ENCODE results near the gene SERP2. TPM values are rescaled to one million over a fixed set of nuclear protein-coding genes. Genes with fewer than 3 reads are reported as not detected.
A peak's percentile ranks its signal among the peaks of the same experiment; 100 is the strongest.

SERP2 gene
- total and polyA plus RNA-seq, 10 donors: 0.38 to 3.7 (median 1.1) TPM; not detected in 3

- H3K4me1 ChIP-seq: peaks cover 4 to 28% (median 18%) of the 10 kb centered on the region in 6 donors
- H3K4me3 ChIP-seq: no peak overlapping the region
- H3K27ac ChIP-seq: no peak overlapping the region
- WGBS, 5 donors: 83 to 90% (median 88%) methylated on average over 3 to 4 of the region's 4 CpGs
- H3K27me3 ChIP-seq (replicated peaks in 1 of 7): peaks cover 0 to 9% (median 0%) of the 10 kb centered on the region in 7 donors
- peaks cover 0 to 21% (median 5%) of the 10 kb centered on the region in 6 donors for H3K36me3 ChIP-seq
- H3K9me3 ChIP-seq: no peaks in the 10 kb centered on the region
- no peak for TF ChIP-seq POLR2AphosphoS5 (IDR thresholded peaks at IDR 0.05)
- TF ChIP-seq POLR2A (IDR thresholded peaks at IDR 0.05): no peak
- no peak for TF ChIP-seq CTCF (IDR thresholded peaks at IDR 0.05 in 8 of 11, conservative IDR thresholded peaks at IDR 0.05 in 3 of 11)
- no peak for DNase-seq
- intact Hi-C loops (cut with DNase I; ENCODE audit: low total_unique reads): no loop called here
Measured at GRCh38 chr13:44431150-44431549, 57.5 kb downstream of the SERP2 start.

DNA sequence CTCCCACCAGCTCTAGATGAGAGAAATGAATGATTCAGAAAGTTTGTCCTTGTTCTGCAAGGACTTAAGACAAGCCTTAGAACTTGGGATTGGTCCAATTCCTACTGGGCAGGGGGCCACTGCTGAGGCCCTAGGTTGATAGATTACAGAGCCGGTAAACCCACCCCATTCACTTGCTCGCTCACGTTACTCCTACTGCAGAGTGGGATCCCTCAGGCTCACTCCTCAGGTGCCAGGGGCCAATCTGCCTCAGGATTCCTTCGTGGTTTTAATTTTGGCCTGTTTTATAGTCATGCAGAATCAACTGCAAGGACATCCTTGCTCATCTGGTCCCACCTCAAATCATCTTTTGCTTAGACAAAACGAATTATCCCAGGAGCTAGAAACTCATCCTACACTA lies 59.0 kb downstream of the SERP2 start:
- no peak for DNase-seq
- H3K27me3 ChIP-seq (replicated peaks in 1 of 7): peaks cover 0 to 21% (median 0%) of the 10 kb centered on the region in 7 donors
- WGBS, 5 donors: 79 to 89% (median 88%) methylated on average over 5 of the region's 5 CpGs
- H3K9me3 ChIP-seq: no peaks in the 10 kb centered on the region
- intact Hi-C loops (cut with DNase I; ENCODE audit: low total_unique reads): no loop called here
- no peak overlapping the region for H3K27ac ChIP-seq
- H3K4me1 ChIP-seq: peaks cover 10 to 43% (median 30%) of the 10 kb centered on the region in 6 donors
- no peak overlapping the region for H3K4me3 ChIP-seq
- TF ChIP-seq CTCF (IDR thresholded peaks at IDR 0.05 in 8 of 11, conservative IDR thresholded peaks at IDR 0.05 in 3 of 11): no peak
- no peak for TF ChIP-seq POLR2A (IDR thresholded peaks at IDR 0.05)
- TF ChIP-seq POLR2AphosphoS5 (IDR thresholded peaks at IDR 0.05): no peak
- peaks cover 0 to 21% (median 5%) of the 10 kb centered on the region in 6 donors for H3K36me3 ChIP-seq

DNA sequence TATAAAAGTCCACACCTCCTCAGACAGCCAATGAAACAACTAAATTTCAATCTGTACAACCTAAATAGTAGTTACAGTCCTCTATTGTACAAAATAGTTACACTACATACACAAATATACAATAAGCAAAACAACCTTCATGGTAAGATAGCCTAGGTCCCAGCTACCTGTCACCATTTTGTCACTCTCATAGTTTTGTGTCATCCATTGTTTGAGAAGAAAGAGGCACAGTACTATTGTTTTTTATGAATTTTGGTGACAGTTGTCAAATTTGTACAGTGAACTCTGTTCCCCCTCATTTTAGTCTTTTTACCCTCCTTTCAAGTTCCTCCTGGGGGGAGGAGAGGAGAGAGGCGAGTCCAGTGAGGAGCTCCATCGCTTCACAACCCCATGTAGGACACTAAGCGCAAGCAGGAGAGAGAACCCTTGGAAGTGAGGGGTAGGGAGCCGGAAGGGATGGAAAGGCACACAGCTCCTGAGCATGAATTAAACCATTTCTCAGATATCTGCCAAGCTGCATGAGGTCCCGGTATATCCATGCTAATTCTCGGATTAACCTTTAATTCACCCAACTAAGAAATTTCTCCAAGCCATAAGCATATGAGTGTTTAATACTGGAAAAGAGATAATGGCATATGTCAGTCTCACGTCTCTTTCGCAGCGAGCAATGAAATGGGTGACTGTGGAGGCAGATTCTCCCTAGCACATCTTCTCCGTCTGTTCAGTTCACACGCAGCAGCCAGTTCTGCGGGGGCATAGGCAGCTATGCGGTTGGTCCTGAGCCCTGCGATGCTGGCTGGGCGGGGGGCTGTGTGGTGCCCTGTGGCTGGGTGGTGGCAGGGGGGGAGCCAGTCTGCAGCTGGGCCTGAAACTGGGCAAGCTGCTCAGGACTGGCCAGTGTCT lies 60.5 kb downstream of the SERP2 start:
- DNase-seq: peak; percentile 83
- Histone ChIP-seq H3K27ac (peak overlapping the region in 7 of 8 donors; percentile 56 to 90 (median 86)), H3K4me3 (peak overlapping the region in 4 of 8 donors; percentile 50 to 77 (median 54)), H3K36me3 (peaks cover 0 to 21% (median 5%) of the 10 kb centered on the region in 6 donors), H3K27me3 (replicated peaks in 1 of 7) (peaks cover 0 to 21% (median 0%) of the 10 kb centered on the region in 7 donors), H3K4me1 (peaks cover 13 to 48% (median 35%) of the 10 kb centered on the region in 6 donors), H3K9me3 (no peaks in the 10 kb centered on the region)
- TF ChIP-seq CTCF (IDR thresholded peaks at IDR 0.05 in 8 of 11, conservative IDR thresholded peaks at IDR 0.05 in 3 of 11): no peak
- no peak for TF ChIP-seq POLR2AphosphoS5 (IDR thresholded peaks at IDR 0.05)
- TF ChIP-seq POLR2A (IDR thresholded peaks at IDR 0.05): no peak
- 85 to 95% (median 91%) methylated on average over 14 to 15 of the region's 15 CpGs for WGBS, 5 donors
- intact Hi-C loops (cut with DNase I; ENCODE audit: low total_unique reads): no loop called here

DNA sequence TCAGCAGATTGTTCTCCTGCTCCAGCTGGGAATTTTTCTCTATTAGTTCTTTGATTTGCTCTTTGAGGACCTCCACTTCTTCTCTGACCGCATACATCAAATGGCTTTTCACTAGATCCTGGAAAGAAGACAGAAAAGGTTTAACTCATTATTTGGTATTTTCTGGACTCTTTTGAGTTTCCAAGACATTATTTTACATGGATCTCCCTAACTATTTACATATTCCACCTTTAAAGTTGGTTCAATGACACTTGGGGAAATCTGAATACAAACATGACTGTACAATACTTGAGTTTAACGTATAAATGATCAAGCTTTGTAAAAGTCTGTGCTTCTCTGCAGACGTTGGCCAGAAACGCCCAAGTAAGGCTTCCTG lies 61.1 kb downstream of the SERP2 start:
- Histone ChIP-seq H3K27me3 (replicated peaks in 1 of 7) (peaks cover 0 to 21% (median 0%) of the 10 kb centered on the region in 7 donors), H3K9me3 (no peaks in the 10 kb centered on the region), H3K4me1 (peaks cover 13 to 53% (median 37%) of the 10 kb centered on the region in 6 donors), H3K36me3 (peaks cover 0 to 21% (median 5%) of the 10 kb centered on the region in 6 donors), H3K27ac (peak overlapping the region; percentile 56 to 90 (median 86)), H3K4me3 (peak overlapping the region; percentile 38 to 77 (median 54))
- WGBS, 5 donors: 15 to 22% (median 20%) methylated on average over 4 of the region's 4 CpGs
- DNase-seq: no peak
- TF ChIP-seq POLR2A (IDR thresholded peaks at IDR 0.05) (no peak), POLR2AphosphoS5 (IDR thresholded peaks at IDR 0.05) (no peak), CTCF (IDR thresholded peaks at IDR 0.05 in 8 of 11, conservative IDR thresholded peaks at IDR 0.05 in 3 of 11) (no peak)
- intact Hi-C loops (cut with DNase I; ENCODE audit: low total_unique reads): loop anchor here (5.0 kb wide), 1 partner anchor 527 kb away; no protein-coding TSS in a partner anchor

All from spleen (tissue), 11 donors.